Brain microvascular endothelial cell (primary cell): ENCODE data around the gene ZNF532.

Experiments
- DNase-seq: peaks from one replicate; pipeline ENCODE4 v3.0.0-alpha.2; 2020
- H3K27ac ChIP-seq: fragments of 250-450 bp; sonication (Bioruptor Pico); 2 replicates; pipeline ENCODE4 v1.5.1; 2020; ENCODE audit warnings: mild to moderate bottlenecking, moderate library complexity
- H3K27me3 ChIP-seq: fragments of 250-450 bp; sonication (Bioruptor Pico); replicated peaks from 2 replicates; pipeline ENCODE4 v1.5.1; 2020; ENCODE audit warnings: mild to moderate bottlenecking
- H3K36me3 ChIP-seq: fragments of 250-450 bp; sonication (Bioruptor Pico); replicated peaks from 2 replicates; pipeline ENCODE4 v1.5.1; 2020; ENCODE audit warnings: mild to moderate bottlenecking
- H3K4me3 ChIP-seq: 2 replicates; pipeline ENCODE4 v1.5.1; 2011; ENCODE audit warnings: low read depth, mild to moderate bottlenecking, control low read depth, low read length, moderate library complexity
- CTCF ChIP-seq: IDR thresholded peaks from 2 replicates; pipeline ENCODE4 v1.5.1; 2011; ENCODE audit warnings: low read depth, mild to moderate bottlenecking, moderate library complexity, low read length, control low read depth, inconsistent platforms; ENCODE audit errors: missing control alignments
- in situ Hi-C: cut with HindIII; loops from 2 replicates; pipeline ENCODE4 v1.10.0; 2017; ENCODE audit warnings: low sequenced_read_pairs, low pct_ligation_motif_present

ZNF532 gene

GRCh38 chr18:58992301-58993231, 127.9 kb downstream of the ZNF532 start:
- no peaks in the 10 kb centered on the region for H3K27me3 ChIP-seq
- no peak overlapping the region for H3K4me3 ChIP-seq
- DNase-seq = no peak
- H3K27ac ChIP-seq = peak overlapping the region; percentile 95
- in situ Hi-C loops = no loop called here
- H3K36me3 ChIP-seq = no peaks in the 10 kb centered on the region
- no peak for TF ChIP-seq CTCF

GRCh38 chr18:58993260-58993659, 128.6 kb downstream of the ZNF532 start:
- no peaks in the 10 kb centered on the region for H3K36me3 ChIP-seq
- H3K27ac ChIP-seq = peak overlapping the region; percentile 95
- no peaks in the 10 kb centered on the region for H3K27me3 ChIP-seq
- no peak overlapping the region for H3K4me3 ChIP-seq
- peak; percentile 69 for DNase-seq
- in situ Hi-C loops = no loop called here
- no peak for TF ChIP-seq CTCF

- no peak for TF ChIP-seq CTCF
- H3K36me3 ChIP-seq = no peaks in the 10 kb centered on the region
- in situ Hi-C loops = no loop called here
- no peaks in the 10 kb centered on the region for H3K27me3 ChIP-seq
- no peak overlapping the region for H3K4me3 ChIP-seq
- DNase-seq = no peak
- H3K27ac ChIP-seq = peak overlapping the region; percentile 95
Measured at GRCh38 chr18:58995663-58996062, 131.0 kb downstream of the ZNF532 start.

GRCh38 chr18:58996131-58996641, 131.5 kb downstream of the ZNF532 start:
- Histone ChIP-seq H3K27me3 (no peaks in the 10 kb centered on the region), H3K27ac (peak overlapping the region; percentile 95), H3K4me3 (no peak overlapping the region), H3K36me3 (no peaks in the 10 kb centered on the region)
- no peak for TF ChIP-seq CTCF
- in situ Hi-C loops = no loop called here
- peak; percentile 99 for DNase-seq

- peak; percentile 19 for DNase-seq
- Histone ChIP-seq H3K4me3 (no peak overlapping the region), H3K27ac (peak overlapping the region; percentile 95), H3K36me3 (no peaks in the 10 kb centered on the region), H3K27me3 (no peaks in the 10 kb centered on the region)
- TF ChIP-seq CTCF = no peak
- in situ Hi-C loops = no loop called here
Measured at GRCh38 chr18:58996696-58997095, 132.0 kb downstream of the ZNF532 start.
